Stimulated activated naive B cell treated with anti-CD40 and anti-IgM and Interleukin-4, amounts not matched to agents 10 μg/mL and 1 μg/mL and 100 μg/mL, for 72 hours (primary cell): ENCODE measurements around the gene NPL.

Experiments used
- ATAC-seq, 2 donors: fragments of 150-1000 bp; cut with Tn5 transposase; replicated peaks; 2 replicates each; pipeline ENCODE4 v1.10.0; 2021; ENCODE audit warnings: moderate library complexity in 1 of 2
- DNase-seq: peaks from one replicate; pipeline ENCODE4 v3.0.0; 2021
- H3K27ac Mint-ChIP-seq: one replicate; pipeline ENCODE4 v1.8.0; 2022; ENCODE audit warnings: mild to moderate bottlenecking, mixed read lengths
- H3K27me3 Mint-ChIP-seq, 2 donors: one replicate each; pipeline ENCODE4 v1.8.0; 2022; ENCODE audit warnings: mixed read lengths in 2 of 2
- H3K36me3 Mint-ChIP-seq, 2 donors: one replicate each; pipeline ENCODE4 v1.8.0; 2022; ENCODE audit warnings: mixed read lengths in 2 of 2, mild to moderate bottlenecking in 1 of 2
- H3K4me1 Mint-ChIP-seq, 2 donors: one replicate each; pipeline ENCODE4 v1.8.0; 2022; ENCODE audit warnings: mixed read lengths in 2 of 2, mild to moderate bottlenecking in 1 of 2
- H3K4me3 Mint-ChIP-seq, 2 donors: one replicate each; pipeline ENCODE4 v1.8.0; 2022; ENCODE audit warnings: mild to moderate bottlenecking in 2 of 2, mixed read lengths in 2 of 2, moderate library complexity in 1 of 2
- H3K9me3 Mint-ChIP-seq, 2 donors: one replicate each; pipeline ENCODE4 v1.8.0; 2022; ENCODE audit warnings: mixed read lengths in 2 of 2, mild to moderate bottlenecking in 1 of 2

NPL gene

GRCh38 chr1:182817802-182818201, 28.2 kb downstream of the NPL start:
- no peak overlapping the region for H3K27ac Mint-ChIP-seq
- H3K4me1 Mint-ChIP-seq, result peaks cover 7 to 11% of the 10 kb centered on the region in 2 donors
- ATAC-seq (peak; percentile 72 to 82), DNase-seq (no peak)
- H3K4me3 Mint-ChIP-seq, result no peak overlapping the region
- no peaks in the 10 kb centered on the region for H3K9me3 Mint-ChIP-seq
- peaks cover 4 to 5% of the 10 kb centered on the region in 2 donors for H3K27me3 Mint-ChIP-seq
- peaks cover 4 to 8% of the 10 kb centered on the region in 2 donors for H3K36me3 Mint-ChIP-seq

DNA sequence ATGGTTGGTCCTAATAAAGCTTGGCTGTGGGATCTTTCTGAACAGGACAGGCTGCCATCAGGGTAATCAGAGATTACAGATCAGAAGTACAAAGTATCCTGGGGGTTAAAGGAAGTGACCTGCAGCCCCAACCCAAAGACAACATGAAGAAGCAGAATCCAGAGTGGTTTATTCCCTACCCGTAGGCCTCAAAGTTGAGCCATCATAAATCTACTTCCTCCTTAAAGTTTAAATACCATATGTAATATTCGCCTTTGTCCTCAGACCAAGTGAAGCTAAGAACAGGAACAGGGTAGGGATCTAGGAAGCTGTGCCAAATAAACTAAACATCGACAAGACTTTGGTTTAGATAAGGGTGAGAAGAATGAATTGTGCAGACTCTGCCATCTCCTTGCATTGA, 33.6 kb downstream of the NPL start:
- Mint-ChIP-seq H3K9me3 (no peaks in the 10 kb centered on the region), H3K27ac (no peak overlapping the region), H3K4me3 (no peak overlapping the region), H3K4me1 (peaks cover under 1 to 2% of the 10 kb centered on the region in 2 donors), H3K36me3 (peaks cover 0 to 2% of the 10 kb centered on the region in 2 donors), H3K27me3 (peaks cover 5 to 8% of the 10 kb centered on the region in 2 donors)
- ATAC-seq (no peak), DNase-seq (no peak)

DNA sequence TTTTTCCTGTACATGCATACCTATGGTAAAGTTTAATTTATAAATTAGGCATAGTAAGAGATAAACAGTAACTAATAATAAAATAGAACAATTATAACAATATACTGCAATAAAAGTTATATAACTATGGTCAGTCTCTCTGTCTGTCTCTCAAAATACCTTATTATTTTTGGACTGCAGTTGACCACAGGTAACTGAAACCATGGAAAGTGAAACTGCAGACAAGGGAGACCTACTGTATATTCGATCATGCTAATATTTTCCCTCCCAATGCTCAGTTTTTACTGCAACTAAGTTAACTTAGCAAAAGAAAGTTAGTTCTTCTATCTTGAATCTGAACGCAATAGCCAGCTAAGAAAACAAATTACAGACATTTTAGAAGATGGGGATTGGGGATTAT, 37.3 kb downstream of the NPL start:
- Mint-ChIP-seq H3K4me3 (no peak overlapping the region), H3K27me3 (peaks cover 0 to 8% of the 10 kb centered on the region in 2 donors), H3K4me1 (peaks cover 7 to 10% of the 10 kb centered on the region in 2 donors), H3K27ac (no peak overlapping the region), H3K36me3 (peaks cover 0 to 2% of the 10 kb centered on the region in 2 donors), H3K9me3 (no peaks in the 10 kb centered on the region)
- DNase-seq (no peak), ATAC-seq (no peak)

DNA sequence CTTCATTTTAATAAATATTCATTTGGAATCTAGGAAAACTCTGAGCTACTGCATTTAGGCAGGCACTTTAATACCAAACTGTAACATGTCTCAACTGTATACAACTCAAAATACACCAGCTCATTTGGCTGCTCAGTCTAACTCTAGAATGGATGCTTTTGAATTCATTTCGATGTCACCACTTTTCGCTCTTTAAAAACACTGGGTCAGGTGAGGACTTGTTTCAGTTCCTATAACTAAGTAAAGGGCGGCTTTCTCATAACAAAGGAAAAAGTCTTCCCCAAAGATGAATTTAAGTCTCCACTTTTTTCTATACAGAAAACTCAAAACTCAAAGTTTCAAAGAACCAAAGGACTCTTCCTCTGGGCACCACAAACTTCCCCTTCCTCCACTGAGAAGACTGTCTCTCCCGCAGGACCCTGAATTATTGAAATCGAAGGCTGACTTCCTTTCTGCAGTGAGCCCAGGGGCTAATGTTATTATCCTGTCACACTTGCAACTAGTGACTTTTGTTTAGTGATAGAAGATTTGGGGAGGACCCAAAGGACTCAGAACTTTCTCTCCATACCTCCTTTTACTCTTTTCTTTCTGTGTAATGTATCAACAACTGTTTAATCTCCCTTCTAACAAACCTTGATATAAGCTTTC, 39.8 kb downstream of the NPL start:
- H3K27me3 Mint-ChIP-seq, result peaks cover 0 to 4% of the 10 kb centered on the region in 2 donors
- H3K9me3 Mint-ChIP-seq, result no peaks in the 10 kb centered on the region
- H3K27ac Mint-ChIP-seq, result no peak overlapping the region
- H3K4me1 Mint-ChIP-seq, result peaks cover 7 to 10% of the 10 kb centered on the region in 2 donors
- peak; percentile 78 to 87 for ATAC-seq
- peaks cover 0 to 2% of the 10 kb centered on the region in 2 donors for H3K36me3 Mint-ChIP-seq
- H3K4me3 Mint-ChIP-seq, result peak overlapping the region; percentile 42 to 62
- DNase-seq, result no peak

GRCh38 chr1:182833271-182833670, 43.7 kb downstream of the NPL start:
- no peak overlapping the region for H3K27ac Mint-ChIP-seq
- H3K4me1 Mint-ChIP-seq, result peaks cover 7 to 10% of the 10 kb centered on the region in 2 donors
- DNase-seq (no peak), ATAC-seq (no peak)
- H3K27me3 Mint-ChIP-seq, result no peaks in the 10 kb centered on the region
- H3K36me3 Mint-ChIP-seq, result no peaks in the 10 kb centered on the region
- no peaks in the 10 kb centered on the region for H3K9me3 Mint-ChIP-seq
- H3K4me3 Mint-ChIP-seq, result no peak overlapping the region

DNA sequence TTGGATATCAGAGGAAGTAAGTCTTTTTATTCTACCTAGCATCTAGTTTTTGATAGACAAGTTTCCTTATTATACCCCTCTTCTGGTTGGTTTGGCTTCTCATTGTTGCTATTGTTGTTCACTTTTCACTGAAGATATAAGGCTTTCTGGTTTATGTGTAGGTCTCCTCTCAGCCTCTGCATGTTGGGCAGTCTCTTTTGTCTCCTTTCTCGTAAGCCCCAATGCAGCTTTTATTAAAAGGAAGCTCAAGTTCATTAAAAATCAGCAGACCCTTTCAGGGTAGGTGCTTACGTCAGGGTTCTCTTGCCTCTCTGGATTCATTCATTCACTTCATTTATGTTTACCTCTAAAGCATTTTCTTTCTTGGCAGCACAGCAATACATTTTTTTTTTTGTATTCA, 44.8 kb downstream of the NPL start:
- ATAC-seq (no peak), DNase-seq (no peak)
- Mint-ChIP-seq H3K27ac (no peak overlapping the region), H3K9me3 (no peaks in the 10 kb centered on the region), H3K4me3 (no peak overlapping the region), H3K4me1 (peaks cover 8 to 13% of the 10 kb centered on the region in 2 donors), H3K36me3 (no peaks in the 10 kb centered on the region), H3K27me3 (no peaks in the 10 kb centered on the region)

DNA sequence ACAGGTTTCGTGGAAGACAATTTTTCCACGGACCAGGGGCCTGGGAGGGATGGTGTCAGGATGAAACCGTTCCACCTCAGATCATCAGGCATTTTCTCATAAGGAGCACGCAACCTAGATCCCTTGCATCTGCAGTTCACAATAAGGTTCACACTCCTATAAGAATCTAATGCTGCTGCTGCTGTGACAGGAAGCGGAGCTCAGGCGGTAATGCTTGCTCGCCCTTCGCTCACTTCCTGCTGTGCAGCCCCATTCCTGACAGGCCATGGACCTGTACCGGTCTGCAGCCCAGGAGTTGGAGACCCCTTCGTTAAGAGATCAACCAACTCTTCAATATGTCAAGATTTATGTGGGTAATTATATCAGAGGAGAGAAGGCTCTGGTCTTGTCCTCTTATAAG, 46.2 kb downstream of the NPL start:
- Mint-ChIP-seq H3K4me1 (peaks cover 10 to 19% of the 10 kb centered on the region in 2 donors), H3K27me3 (no peaks in the 10 kb centered on the region), H3K4me3 (no peak overlapping the region), H3K27ac (no peak overlapping the region), H3K9me3 (no peaks in the 10 kb centered on the region), H3K36me3 (peaks cover 10 to 12% of the 10 kb centered on the region in 2 donors)
- ATAC-seq (no peak), DNase-seq (no peak)

- Mint-ChIP-seq H3K4me1 (peaks cover 24 to 47% of the 10 kb centered on the region in 2 donors), H3K27ac (peak within 1 kb of the TSS; percentile 98), H3K27me3 (no peaks in the 10 kb centered on the region), H3K36me3 (peaks cover 17 to 31% of the 10 kb centered on the region in 2 donors), H3K9me3 (no peaks in the 10 kb centered on the region), H3K4me3 (peak within 1 kb of the TSS; percentile 98 to 99)
- ATAC-seq (peak; percentile 89), DNase-seq (peak; percentile 91)
These were observed 49.9 kb downstream of the NPL start, which contains the start of gene DHX9 for GRCh38 chr1:182839209-182840066. Gene DHX9, plus strand, starts transcription at chr1:182839347. Its CDS starts 3,220 bp downstream, at chr1:182842567.

GRCh38 chr1:182841368-182841988, 51.9 kb downstream of the NPL start:
- ATAC-seq, result no peak
- DNase-seq, result no peak
- Mint-ChIP-seq H3K9me3 (no peaks in the 10 kb centered on the region), H3K4me1 (peaks cover 25 to 63% of the 10 kb centered on the region in 2 donors), H3K27me3 (no peaks in the 10 kb centered on the region), H3K27ac (peak overlapping the region; percentile 98), H3K36me3 (peaks cover 23 to 37% of the 10 kb centered on the region in 2 donors), H3K4me3 (peak overlapping the region; percentile 98 to 99)

DNA sequence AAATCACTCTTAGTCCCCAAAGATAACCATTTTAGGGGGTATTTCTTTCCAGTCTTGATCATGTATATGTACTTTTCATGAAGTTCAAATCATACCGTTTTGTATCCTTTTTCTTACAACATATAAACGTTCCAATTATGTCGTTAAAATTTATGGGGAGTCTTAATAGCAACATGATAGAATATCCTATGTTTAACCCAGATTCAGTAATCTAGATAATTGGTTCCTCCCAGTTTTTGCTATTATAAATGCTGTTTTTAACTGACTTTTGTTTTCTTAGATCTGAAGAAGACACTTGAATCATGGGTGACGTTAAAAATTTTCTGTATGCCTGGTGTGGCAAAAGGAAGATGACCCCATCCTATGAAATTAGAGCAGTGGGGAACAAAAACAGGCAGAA, 52.7 kb downstream of the NPL start:
- Mint-ChIP-seq H3K4me3 (peak overlapping the region; percentile 29 to 30), H3K4me1 (peaks cover 27 to 71% of the 10 kb centered on the region in 2 donors), H3K36me3 (peaks cover 29 to 45% of the 10 kb centered on the region in 2 donors), H3K27ac (no peak overlapping the region), H3K9me3 (no peaks in the 10 kb centered on the region), H3K27me3 (no peaks in the 10 kb centered on the region)
- ATAC-seq (no peak), DNase-seq (no peak)

DNA sequence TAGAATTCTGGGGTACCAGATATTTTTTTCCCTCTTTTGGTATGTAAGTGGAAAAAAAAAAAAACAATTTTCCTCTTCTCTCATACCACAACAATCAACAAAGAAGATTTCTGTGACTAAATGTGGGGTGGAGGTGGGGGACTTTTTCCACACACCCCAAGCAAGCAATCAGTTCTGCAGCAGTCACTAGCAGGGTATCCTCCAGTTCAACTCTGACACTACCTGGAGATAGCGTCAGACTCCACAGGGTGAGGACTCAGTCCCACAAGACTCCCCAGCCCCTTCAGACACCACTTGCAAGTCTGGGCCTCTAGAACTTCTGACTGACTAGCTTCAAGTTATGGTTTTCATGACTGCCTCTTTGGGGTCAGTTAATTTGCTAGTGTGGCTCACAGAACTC, 55.8 kb downstream of the NPL start:
- no peak for ATAC-seq
- Mint-ChIP-seq H3K9me3 (no peaks in the 10 kb centered on the region), H3K27me3 (no peaks in the 10 kb centered on the region), H3K36me3 (peaks cover 42 to 62% of the 10 kb centered on the region in 2 donors), H3K4me1 (peaks cover 34 to 79% of the 10 kb centered on the region in 2 donors), H3K4me3 (no peak overlapping the region), H3K27ac (peak overlapping the region; percentile 20)
- no peak for DNase-seq

DNA sequence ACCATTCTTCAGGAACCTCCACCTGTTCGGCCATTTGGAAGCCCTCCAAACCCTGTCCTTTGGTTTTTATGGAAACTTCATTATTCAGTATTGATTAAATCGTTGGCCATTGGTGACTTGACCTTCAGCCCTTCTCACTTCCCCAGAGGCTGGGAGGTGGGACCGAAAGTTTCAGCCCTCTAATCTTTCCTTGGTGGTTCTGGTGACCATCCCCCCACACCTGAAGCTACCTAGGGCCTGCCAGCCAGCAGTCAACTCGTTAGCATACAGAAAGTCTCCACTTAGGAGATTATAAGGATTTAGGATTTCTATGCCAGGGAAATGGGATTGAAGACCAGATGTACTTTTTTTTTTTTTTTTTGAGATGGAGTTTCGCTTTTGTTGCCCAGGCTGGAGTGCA, 56.3 kb downstream of the NPL start:
- Mint-ChIP-seq H3K27me3 (no peaks in the 10 kb centered on the region), H3K4me1 (peaks cover 31 to 74% of the 10 kb centered on the region in 2 donors), H3K4me3 (peak overlapping the region in 1 of 2 donors; percentile 3), H3K27ac (no peak overlapping the region), H3K9me3 (no peaks in the 10 kb centered on the region), H3K36me3 (peaks cover 40 to 61% of the 10 kb centered on the region in 2 donors)
- DNase-seq (no peak), ATAC-seq (no peak)

DNA sequence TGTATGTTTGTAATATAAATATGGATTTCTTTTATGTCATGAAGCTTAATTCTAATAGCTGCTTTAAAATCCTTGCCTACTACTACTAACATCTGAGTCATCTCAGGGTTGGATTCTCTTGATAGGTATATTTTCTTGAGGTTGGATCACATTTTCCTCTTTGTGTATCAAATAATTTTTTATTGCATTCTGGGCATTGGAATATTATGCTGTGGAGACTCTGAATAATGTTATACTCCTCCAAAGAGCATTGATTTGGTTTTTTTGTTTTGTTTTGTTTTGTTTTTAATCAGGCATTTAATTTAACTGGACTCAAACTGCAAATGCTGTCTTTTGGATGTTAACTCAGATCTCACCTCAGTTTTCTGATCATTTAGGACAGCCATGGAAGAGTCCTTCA, 57.5 kb downstream of the NPL start:
- Mint-ChIP-seq H3K27ac (no peak overlapping the region), H3K27me3 (no peaks in the 10 kb centered on the region), H3K9me3 (no peaks in the 10 kb centered on the region), H3K4me1 (peaks cover 28 to 66% of the 10 kb centered on the region in 2 donors), H3K4me3 (no peak overlapping the region), H3K36me3 (peaks cover 42 to 58% of the 10 kb centered on the region in 2 donors)
- no peak for DNase-seq
- no peak for ATAC-seq

DNA sequence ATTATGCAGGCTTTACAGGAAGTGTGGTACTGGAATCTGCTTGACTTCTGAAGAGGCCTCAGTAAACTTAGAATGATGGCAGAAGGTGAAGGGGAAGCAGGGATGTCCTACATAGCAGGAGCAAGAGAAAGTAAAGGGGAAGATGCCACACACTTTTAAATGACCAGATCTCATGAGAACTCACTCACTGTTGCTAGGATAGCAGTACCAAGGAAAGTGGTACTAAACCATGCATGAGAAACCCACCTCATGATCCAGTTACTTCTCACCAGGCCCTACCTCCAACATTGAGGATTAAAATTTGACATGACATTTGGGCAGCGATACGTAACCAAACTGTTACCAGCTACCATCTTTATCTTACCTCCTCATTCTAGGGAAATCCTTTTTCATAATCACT, 59.2 kb downstream of the NPL start:
- Mint-ChIP-seq H3K27ac (no peak overlapping the region), H3K27me3 (no peaks in the 10 kb centered on the region), H3K4me3 (no peak overlapping the region), H3K9me3 (no peaks in the 10 kb centered on the region), H3K4me1 (peaks cover 22 to 54% of the 10 kb centered on the region in 2 donors), H3K36me3 (peaks cover 44 to 54% of the 10 kb centered on the region in 2 donors)
- no peak for DNase-seq
- ATAC-seq, result no peak
